Measurements from ENCODE around the gene AADACL2. TPM values are rescaled to one million over a fixed set of nuclear protein-coding genes. Genes with fewer than 3 reads are reported as not detected.

Gene AADACL2
- polyA plus RNA-seq, 2 of the 4 experiments (the other 2 are of a cell fraction) = not detected

DNA sequence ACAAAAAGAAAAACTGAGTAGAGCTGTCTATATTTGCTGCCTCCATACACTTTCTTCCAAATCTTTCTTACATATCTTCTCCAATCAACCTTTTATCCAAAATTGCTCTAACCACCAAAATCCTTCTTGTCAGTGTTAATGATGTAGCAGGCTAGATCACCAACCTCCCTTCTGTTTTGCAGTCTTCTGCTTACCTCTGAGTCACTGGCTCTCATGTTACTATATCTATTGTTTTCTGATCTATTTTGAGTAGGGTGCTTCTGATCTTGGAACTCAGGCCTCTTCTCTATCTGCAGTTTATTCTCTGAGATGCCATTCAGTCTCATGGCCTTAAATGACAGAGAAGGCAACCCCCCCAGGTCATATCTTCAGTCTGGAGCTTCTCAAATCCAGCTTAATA lies 53.9 kb downstream of the AADACL2 start:
- H3K4me3 ChIP-seq = no peak overlapping the region
- no peak overlapping the region for H3K4me2 ChIP-seq
- peak overlapping the region in 1 of 2 experiments; percentile 23; a peak in 1 of 6 replicates for H3K27ac ChIP-seq
- H3K4me1 ChIP-seq = peaks cover 47% of the 10 kb centered on the region
- CTCF ChIA-PET = no interaction called here
- POLR2A ChIA-PET = no interaction called here
- no peak for DNase-seq (ENCODE audit: low read depth in 1 of 2, low spot score in 1 of 2)
- no peak for TF ChIP-seq JUN (IDR thresholded peaks at IDR 0.05)
- no peak for TF ChIP-seq NFE2L2 (conservative IDR thresholded peaks at IDR 0.05; ENCODE audit: low read length)
- TF ChIP-seq NPAS2 (CRISPR knock-in tag; IDR thresholded peaks at IDR 0.05; ENCODE audit: borderline replicate concordance) = no peak
- TF ChIP-seq NR3C1 (IDR thresholded peaks at IDR 0.05) = no peak
- no peak for TF ChIP-seq HOXA7 (CRISPR knock-in tag; IDR thresholded peaks at IDR 0.05)
- TF ChIP-seq POLR2AphosphoS2 (conservative IDR thresholded peaks at IDR 0.05; ENCODE audit: low read length) = no peak
- TF ChIP-seq, protein P1, sequence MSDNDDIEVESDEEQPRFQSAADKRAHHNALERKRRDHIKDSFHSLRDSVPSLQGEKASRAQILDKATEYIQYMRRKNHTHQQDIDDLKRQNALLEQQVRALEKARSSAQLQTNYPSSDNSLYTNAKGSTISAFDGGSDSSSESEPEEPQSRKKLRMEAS (IDR thresholded peaks at IDR 0.05) = no peak
- no peak for TF ChIP-seq HOXB13 (CRISPR knock-in tag; IDR thresholded peaks at IDR 0.05; ENCODE audit: low read depth)
- TF ChIP-seq CEBPB (IDR thresholded peaks at IDR 0.05) = no peak
- TF ChIP-seq RFX5 (IDR thresholded peaks at IDR 0.05) = no peak
- TF ChIP-seq ZSCAN20 (CRISPR knock-in tag; IDR thresholded peaks at IDR 0.05) = no peak
- TF ChIP-seq, protein P2, sequence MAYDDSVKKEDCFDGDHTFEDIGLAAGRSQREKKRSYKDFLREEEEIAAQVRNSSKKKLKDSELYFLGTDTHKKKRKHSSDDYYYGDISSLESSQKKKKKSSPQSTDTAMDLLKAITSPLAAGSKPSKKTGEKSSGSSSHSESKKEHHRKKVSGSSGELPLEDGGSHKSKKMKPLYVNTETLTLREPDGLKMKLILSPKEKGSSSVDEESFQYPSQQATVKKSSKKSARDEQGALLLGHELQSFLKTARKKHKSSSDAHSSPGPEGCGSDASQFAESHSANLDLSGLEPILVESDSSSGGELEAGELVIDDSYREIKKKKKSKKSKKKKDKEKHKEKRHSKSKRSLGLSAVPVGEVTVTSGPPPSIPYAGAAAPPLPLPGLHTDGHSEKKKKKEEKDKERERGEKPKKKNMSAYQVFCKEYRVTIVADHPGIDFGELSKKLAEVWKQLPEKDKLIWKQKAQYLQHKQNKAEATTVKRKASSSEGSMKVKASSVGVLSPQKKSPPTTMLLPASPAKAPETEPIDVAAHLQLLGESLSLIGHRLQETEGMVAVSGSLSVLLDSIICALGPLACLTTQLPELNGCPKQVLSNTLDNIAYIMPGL (CRISPR knock-in tag; IDR thresholded peaks at IDR 0.05; ENCODE audit: borderline replicate concordance) = no peak
- no peak for TF ChIP-seq CHD2 (IDR thresholded peaks at IDR 0.05; ENCODE audit: low read length, partially characterized antibody)
- ATAC-seq = no peak; a peak in 1 of 6 replicates
- FAIRE-seq = no peak
- H3K9me3 ChIP-seq = peaks cover 2% of the 10 kb centered on the region; the same call in 1 of the 3 replicates

- FAIRE-seq = no peak
- ATAC-seq = 0 out of 6 replicates have a peak, but pooled peaks of 1 of the 2 experiments have one; percentile 4
- 79% methylated on average over 2 of the region's 2 CpGs for WGBS (ENCODE audit: missing lambda C conversion rate)
These were observed 54.7 kb downstream of the AADACL2 start for GRCh38 chr3:151788401-151788800.

More at GRCh38 chr3:151788401-151788800, 54.7 kb downstream of the AADACL2 start:
- ChIA-PET CTCF (no interaction called here), POLR2A (no interaction called here)
- H3K4me2 ChIP-seq = no peak overlapping the region
- H3K9me3 ChIP-seq = peaks cover 2% of the 10 kb centered on the region; the same call in 1 of the 3 replicates
- H3K27ac ChIP-seq = no peak overlapping the region
- H3K4me3 ChIP-seq = no peak overlapping the region
- H3K4me1 ChIP-seq = peaks cover 55% of the 10 kb centered on the region
- TF ChIP-seq MYC (IDR thresholded peaks at IDR 0.05; ENCODE audit: borderline replicate concordance, low read length) (no peak), CHD4 (IDR thresholded peaks at IDR 0.05; ENCODE audit: borderline replicate concordance) (no peak), FOSB (CRISPR knock-in tag; IDR thresholded peaks at IDR 0.05) (no peak), POLR2AphosphoS2 (conservative IDR thresholded peaks at IDR 0.05; ENCODE audit: low read length) (no peak), NR3C1 (IDR thresholded peaks at IDR 0.05) (no peak), TFCP2L1 (CRISPR knock-in tag; IDR thresholded peaks at IDR 0.05) (no peak), EHF (CRISPR knock-in tag; IDR thresholded peaks at IDR 0.05) (no peak), RAD21 (conservative IDR thresholded peaks at IDR 0.05 in 1 of 2, IDR thresholded peaks at IDR 0.05 in 1 of 2) (no peak), HES2 (IDR thresholded peaks at IDR 0.05) (no peak)
- TF ChIP-seq, protein P2 (CRISPR knock-in tag; IDR thresholded peaks at IDR 0.05; ENCODE audit: borderline replicate concordance) = no peak
- TF ChIP-seq, protein P3, sequence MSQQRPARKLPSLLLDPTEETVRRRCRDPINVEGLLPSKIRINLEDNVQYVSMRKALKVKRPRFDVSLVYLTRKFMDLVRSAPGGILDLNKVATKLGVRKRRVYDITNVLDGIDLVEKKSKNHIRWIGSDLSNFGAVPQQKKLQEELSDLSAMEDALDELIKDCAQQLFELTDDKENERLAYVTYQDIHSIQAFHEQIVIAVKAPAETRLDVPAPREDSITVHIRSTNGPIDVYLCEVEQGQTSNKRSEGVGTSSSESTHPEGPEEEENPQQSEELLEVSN (IDR thresholded peaks at IDR 0.05; ENCODE audit: borderline replicate concordance, low read depth) = no peak
- DNase-seq (ENCODE audit: low read depth in 1 of 2, low spot score in 1 of 2) = no peak

Measured in A549 (cell line).